ENCODE measurements around the gene DPEP1.
"Not testable (repeated sequence)": the region's sequence is repeated elsewhere in the genome, so short reads cannot be mapped to it uniquely, and the experiment has no call there.

The DPEP1 gene

GRCh38 chr16:89618109-89618998 lies 4.9 kb downstream of the DPEP1 start:
- peak; percentile 79 for FAIRE-seq
- peak; percentile 25 for DNase-seq (ENCODE audit: low spot score)

- DNase-seq (ENCODE audit: low spot score) (no peak), FAIRE-seq (no peak)
These were observed 6.4 kb downstream of the DPEP1 start for GRCh38 chr16:89619840-89620239.

- FAIRE-seq (no peak), DNase-seq (ENCODE audit: low spot score) (no peak)
These were observed 7.0 kb downstream of the DPEP1 start for GRCh38 chr16:89620406-89620841.

- DNase-seq (ENCODE audit: low spot score) (no peak), FAIRE-seq (no peak)
These were observed 7.8 kb downstream of the DPEP1 start for GRCh38 chr16:89621136-89621697.

GRCh38 chr16:89621698-89622409 lies 8.4 kb downstream of the DPEP1 start:
- no peak for DNase-seq (ENCODE audit: low spot score)
- no peak for FAIRE-seq

GRCh38 chr16:89623511-89624261 lies 10.2 kb downstream of the DPEP1 start:
- DNase-seq (ENCODE audit: low spot score) (no peak), FAIRE-seq (no peak)

GRCh38 chr16:89624777-89625761 lies 11.6 kb downstream of the DPEP1 start:
- FAIRE-seq (no peak), DNase-seq (ENCODE audit: low spot score) (no peak)

- FAIRE-seq, result no peak
- no peak for DNase-seq (ENCODE audit: low spot score)
These were observed 16.6 kb downstream of the DPEP1 start for GRCh38 chr16:89629827-89630610.

- DNase-seq (ENCODE audit: low spot score) (peak; percentile 92), FAIRE-seq (peak; percentile 92)
These were observed 19.7 kb downstream of the DPEP1 start for GRCh38 chr16:89633064-89633631.

- not testable (repeated sequence) for FAIRE-seq
These were observed 21.3 kb downstream of the DPEP1 start for GRCh38 chr16:89634463-89635385.

GRCh38 chr16:89636663-89637062 lies 23.2 kb downstream of the DPEP1 start:
- FAIRE-seq (no peak), DNase-seq (ENCODE audit: low spot score) (no peak)

More at GRCh38 chr16:89634463-89635385, 21.3 kb downstream of the DPEP1 start:
- DNase-seq (ENCODE audit: low spot score), result not testable (repeated sequence)

GRCh38 chr16:89637379-89637778 lies 23.9 kb downstream of the DPEP1 start:
- FAIRE-seq (no peak), DNase-seq (ENCODE audit: low spot score) (no peak)

GRCh38 chr16:89638455-89638854 lies 25.0 kb downstream of the DPEP1 start:
- DNase-seq (ENCODE audit: low spot score) (no peak), FAIRE-seq (no peak)

- DNase-seq (ENCODE audit: low spot score), result no peak
- no peak for FAIRE-seq
These were observed 25.9 kb downstream of the DPEP1 start for GRCh38 chr16:89639385-89639784.

GRCh38 chr16:89641458-89642119 lies 28.1 kb downstream of the DPEP1 start:
- FAIRE-seq, result no peak

GRCh38 chr16:89642574-89642973 lies 29.1 kb downstream of the DPEP1 start:
- DNase-seq (ENCODE audit: low spot score), result no peak
- FAIRE-seq, result no peak

More at GRCh38 chr16:89641458-89642119, 28.1 kb downstream of the DPEP1 start:
- DNase-seq (ENCODE audit: low spot score), result no peak

- DNase-seq (ENCODE audit: low spot score), result no peak
- FAIRE-seq, result no peak
These were observed 30.4 kb downstream of the DPEP1 start for GRCh38 chr16:89643769-89644300.

All from RCC 7860 (cell line).